Posterior vena cava (tissue), 2 donors: Measurements from ENCODE around the gene SYF2. TPM values are rescaled to one million over a fixed set of nuclear protein-coding genes. Genes with fewer than 3 reads are reported as not detected.
A peak's percentile ranks its signal among the peaks of the same experiment; 100 is the strongest.

Experiments used
- DNase-seq: peaks from one replicate; pipeline ENCODE4 v3.0.0-alpha.2; 2020; ENCODE audit warnings: low spot score
- intact Hi-C, 2 donors: fragments of 100-400 bp; cut with DNase I; formaldehyde crosslinking; loops; one replicate each; pipeline versions ENCODE4 v1.14.1 to v1.14.2; 2022 to 2023
- total RNA-seq, 2 donors: library from RNA; stranded (reverse); fragmentation: NEBNext Ultra II Directional; extraction: Animal tissue kit (Norgen Biotek cat#: 25700); gene quantifications; one replicate each; pipeline ENCODE4 v1.2.1, GENCODE V29; 2021
- donor health status: DM: yes; HTN: yes; CAD: no.
- donor health status: DM: yes; HTN: yes; CAD: no.

The SYF2 gene
- total RNA-seq, 2 donors from 2014 or later = 35.7 to 38.0 TPM

GRCh38 chr1:25217015-25217414 lies 15.3 kb downstream of the SYF2 start:
- DNase-seq = no peak
- intact Hi-C loops = no loop called here

- DNase-seq = no peak
- intact Hi-C loops = no loop called here
Measured at GRCh38 chr1:25216123-25216522, 16.2 kb downstream of the SYF2 start.

GRCh38 chr1:25212725-25213124 lies 19.6 kb downstream of the SYF2 start:
- intact Hi-C loops = no loop called here
- DNase-seq = no peak

GRCh38 chr1:25210728-25211127 lies 21.6 kb downstream of the SYF2 start:
- no peak for DNase-seq
- intact Hi-C loops = no loop called here

GRCh38 chr1:25209516-25209915 lies 22.8 kb downstream of the SYF2 start:
- DNase-seq = no peak
- intact Hi-C loops = loop anchor here in 1 of 2 donors (10.0 kb wide), 1 partner anchor 355 kb away; no protein-coding TSS in a partner anchor

GRCh38 chr1:25208561-25209222 lies 23.6 kb downstream of the SYF2 start:
- intact Hi-C loops = loop anchor here in 1 of 2 donors (10.0 kb wide), 1 partner anchor 354 kb away; no protein-coding TSS in a partner anchor
- no peak for DNase-seq

GRCh38 chr1:25208092-25208491 lies 24.2 kb downstream of the SYF2 start:
- intact Hi-C loops = loop anchor here in 1 of 2 donors (10.0 kb wide), 1 partner anchor 353 kb away; no protein-coding TSS in a partner anchor
- DNase-seq = no peak

- intact Hi-C loops = loop anchor here in 1 of 2 donors (10.0 kb wide), 1 partner anchor 351 kb away; no protein-coding TSS in a partner anchor
- peak; percentile 52 for DNase-seq
Measured at GRCh38 chr1:25206201-25206600, 26.1 kb downstream of the SYF2 start.

- no peak for DNase-seq
- intact Hi-C loops = loop anchor here in 1 of 2 donors (10.0 kb wide), 1 partner anchor 351 kb away; no protein-coding TSS in a partner anchor
Measured at GRCh38 chr1:25205786-25206185, 26.5 kb downstream of the SYF2 start.

- intact Hi-C loops = loop anchor here in 1 of 2 donors (10.0 kb wide), 1 partner anchor 350 kb away; no protein-coding TSS in a partner anchor
Measured at GRCh38 chr1:25204797-25205480, 27.4 kb downstream of the SYF2 start.

GRCh38 chr1:25201006-25201405 lies 31.3 kb downstream of the SYF2 start:
- intact Hi-C loops = loop anchor here in 1 of 2 donors (10.0 kb wide), 1 partner anchor 346 kb away; no protein-coding TSS in a partner anchor

More at GRCh38 chr1:25204797-25205480, 27.4 kb downstream of the SYF2 start:
- DNase-seq = no peak

GRCh38 chr1:25199819-25200620 lies 32.3 kb downstream of the SYF2 start:
- DNase-seq = peak; percentile 64
- intact Hi-C loops = loop anchor here in 1 of 2 donors (10.0 kb wide), 1 partner anchor 345 kb away; no protein-coding TSS in a partner anchor

More at GRCh38 chr1:25201006-25201405, 31.3 kb downstream of the SYF2 start:
- peak; percentile 53 for DNase-seq

- intact Hi-C loops = no loop called here
- peak; percentile 61 for DNase-seq
Measured at GRCh38 chr1:25198663-25199252, 33.5 kb downstream of the SYF2 start.

- intact Hi-C loops = no loop called here
- DNase-seq = peak; percentile 57
Measured at GRCh38 chr1:25197982-25198662, 34.2 kb downstream of the SYF2 start.

- intact Hi-C loops = no loop called here
- DNase-seq = no peak
Measured at GRCh38 chr1:25197235-25197975, 34.9 kb downstream of the SYF2 start.

GRCh38 chr1:25196830-25197229 lies 35.5 kb downstream of the SYF2 start:
- DNase-seq = no peak
- intact Hi-C loops = no loop called here

- no peak for DNase-seq
- intact Hi-C loops = no loop called here
Measured at GRCh38 chr1:25195835-25196234, 36.5 kb downstream of the SYF2 start.

GRCh38 chr1:25194572-25195020 lies 37.7 kb downstream of the SYF2 start:
- intact Hi-C loops = no loop called here
- no peak for DNase-seq
